ENCODE results near the gene KPNA5. TPM values are rescaled to one million over a fixed set of nuclear protein-coding genes. Genes with fewer than 3 reads are reported as not detected.

Gene KPNA5
- 10 to 100 TPM; 14.4 to 22.3 TPM for total RNA-seq

DNA sequence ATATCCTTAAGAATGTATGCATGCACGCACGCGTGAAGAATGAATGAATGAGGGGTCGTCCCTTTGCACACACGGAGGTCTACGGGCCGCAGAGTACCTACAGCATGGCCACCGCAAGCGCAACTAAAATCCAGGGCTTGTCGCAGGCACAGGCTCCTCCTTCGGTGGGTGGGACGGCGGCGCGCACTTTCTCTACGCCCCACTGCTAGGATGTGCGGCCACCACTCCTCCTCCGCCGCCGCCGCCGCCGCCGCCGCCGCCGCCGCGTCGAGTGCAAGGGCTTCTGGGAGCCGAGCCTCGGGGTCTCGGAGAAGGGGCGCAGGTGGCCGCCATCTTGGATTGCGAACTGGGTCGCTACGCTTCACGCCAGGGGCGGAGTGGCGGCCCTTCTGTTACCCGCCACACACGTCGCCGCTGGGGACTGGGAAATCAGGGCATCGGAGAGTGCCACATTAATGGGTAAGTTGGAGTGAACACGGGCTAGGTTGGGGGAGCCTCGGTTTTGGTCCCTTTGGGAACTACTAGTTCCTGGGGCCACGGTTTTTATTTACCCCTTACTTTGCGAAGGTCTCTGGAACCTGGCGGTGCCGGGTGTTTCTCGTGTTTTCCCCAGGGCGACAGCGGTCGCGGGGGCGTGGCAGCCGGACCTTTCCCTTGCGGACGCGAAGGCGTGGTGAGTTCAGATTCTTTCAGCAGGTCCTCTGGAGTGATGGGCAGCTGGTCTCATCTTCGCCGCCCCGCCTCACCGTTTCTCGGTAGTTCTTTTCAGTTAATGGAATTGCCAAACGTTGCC, at the start of gene KPNA5:
Gene KPNA5 (plus strand): TSS at position 332 of the 793 bp plus-strand sequence. CDS start 124 bp downstream, at position 456.
- TF ChIP-seq POLR2A (IDR thresholded peaks at IDR 0.05) (peak; percentile 81), POLR2AphosphoS5 (IDR thresholded peaks at IDR 0.05) (peak; percentile 84)
- TF ChIP-seq, protein P1, sequence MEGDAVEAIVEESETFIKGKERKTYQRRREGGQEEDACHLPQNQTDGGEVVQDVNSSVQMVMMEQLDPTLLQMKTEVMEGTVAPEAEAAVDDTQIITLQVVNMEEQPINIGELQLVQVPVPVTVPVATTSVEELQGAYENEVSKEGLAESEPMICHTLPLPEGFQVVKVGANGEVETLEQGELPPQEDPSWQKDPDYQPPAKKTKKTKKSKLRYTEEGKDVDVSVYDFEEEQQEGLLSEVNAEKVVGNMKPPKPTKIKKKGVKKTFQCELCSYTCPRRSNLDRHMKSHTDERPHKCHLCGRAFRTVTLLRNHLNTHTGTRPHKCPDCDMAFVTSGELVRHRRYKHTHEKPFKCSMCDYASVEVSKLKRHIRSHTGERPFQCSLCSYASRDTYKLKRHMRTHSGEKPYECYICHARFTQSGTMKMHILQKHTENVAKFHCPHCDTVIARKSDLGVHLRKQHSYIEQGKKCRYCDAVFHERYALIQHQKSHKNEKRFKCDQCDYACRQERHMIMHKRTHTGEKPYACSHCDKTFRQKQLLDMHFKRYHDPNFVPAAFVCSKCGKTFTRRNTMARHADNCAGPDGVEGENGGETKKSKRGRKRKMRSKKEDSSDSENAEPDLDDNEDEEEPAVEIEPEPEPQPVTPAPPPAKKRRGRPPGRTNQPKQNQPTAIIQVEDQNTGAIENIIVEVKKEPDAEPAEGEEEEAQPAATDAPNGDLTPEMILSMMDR (IDR thresholded peaks at IDR 0.05) = peak in 2 of 4 experiments; percentile 16 to 27
- Histone ChIP-seq H3K9me3 (no peaks in the 10 kb centered on the region), H3K27me3 (replicated peaks; ENCODE audit: insufficient read depth) (no peaks in the 10 kb centered on the region), H3K36me3 (no peaks in the 10 kb centered on the region), H3K4me1 (replicated peaks) (peaks cover 3% of the 10 kb centered on the region), H3K4me3 (peak within 1 kb of the TSS; percentile 66 to 67), H3K27ac (peak within 1 kb of the TSS; percentile 90 to 95)
- WGBS = under 1% methylated on average over 67 of the region's 69 CpGs
- intact Hi-C loops (cut with DNase I) = loop anchor here (10.0 kb wide), 1 partner anchor 406 kb away; the partner anchor contains the start of gene TSPYL1
- peak; percentile 88 for DNase-seq (ENCODE audit: low spot score)

DNA sequence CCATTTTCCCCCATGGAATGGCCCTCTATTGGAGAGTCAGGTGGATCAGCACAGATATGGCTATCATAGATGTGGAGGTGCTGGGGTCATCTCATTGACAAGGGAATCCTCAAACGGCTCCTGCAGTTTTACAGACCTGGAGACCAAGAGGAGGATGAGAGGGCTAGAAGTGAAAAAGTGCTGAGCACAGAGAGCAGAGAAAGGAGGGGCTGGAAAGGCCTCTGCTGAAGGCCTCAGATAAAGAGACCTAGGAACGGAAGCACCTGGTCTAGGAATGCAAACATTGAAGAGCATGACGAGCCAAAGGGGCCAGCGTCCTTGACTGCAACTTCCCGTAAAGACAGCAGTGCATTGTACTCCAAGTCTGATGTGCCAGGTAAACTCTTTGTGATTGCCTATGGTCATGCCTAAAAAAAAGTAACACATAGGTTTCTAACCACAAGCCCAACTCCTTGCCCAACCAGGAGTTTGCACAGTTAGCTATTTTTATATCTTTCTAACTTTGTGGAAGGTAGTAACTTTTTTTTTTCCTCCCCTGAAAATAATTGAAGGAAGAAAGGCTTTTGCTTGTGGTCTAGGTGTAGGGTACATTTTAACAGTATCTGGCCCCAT, 49.5 kb upstream of the KPNA5 start:
- H3K27ac ChIP-seq = no peak overlapping the region
- no peaks in the 10 kb centered on the region for H3K36me3 ChIP-seq
- intact Hi-C loops (cut with DNase I) = no loop called here
- TF ChIP-seq POLR2AphosphoS5 (IDR thresholded peaks at IDR 0.05) (peak; percentile 58), POLR2A (IDR thresholded peaks at IDR 0.05) (no peak)
- H3K4me1 ChIP-seq (replicated peaks) = no peaks in the 10 kb centered on the region
- H3K27me3 ChIP-seq (replicated peaks; ENCODE audit: insufficient read depth) = no peaks in the 10 kb centered on the region
- no peaks in the 10 kb centered on the region for H3K9me3 ChIP-seq
- H3K4me3 ChIP-seq = no peak overlapping the region
- 37% methylated on average over 5 of the region's 5 CpGs for WGBS
- DNase-seq (ENCODE audit: low spot score) = peak; percentile 54

- no peaks in the 10 kb centered on the region for H3K9me3 ChIP-seq
- H3K4me3 ChIP-seq = no peak overlapping the region
- H3K36me3 ChIP-seq = no peaks in the 10 kb centered on the region
- TF ChIP-seq POLR2A (IDR thresholded peaks at IDR 0.05) (no peak), POLR2AphosphoS5 (IDR thresholded peaks at IDR 0.05) (no peak)
- TF ChIP-seq, protein P1 (IDR thresholded peaks at IDR 0.05) = no peak
- no peaks in the 10 kb centered on the region for H3K4me1 ChIP-seq (replicated peaks)
- 90% methylated on average over 2 of the region's 2 CpGs for WGBS
- no peak overlapping the region for H3K27ac ChIP-seq
- no peak for DNase-seq (ENCODE audit: low spot score)
- H3K27me3 ChIP-seq (replicated peaks; ENCODE audit: insufficient read depth) = no peaks in the 10 kb centered on the region
- intact Hi-C loops (cut with DNase I) = no loop called here
Observed at GRCh38 chr6:116633685-116634084, 47.3 kb upstream of the KPNA5 start.

DNA sequence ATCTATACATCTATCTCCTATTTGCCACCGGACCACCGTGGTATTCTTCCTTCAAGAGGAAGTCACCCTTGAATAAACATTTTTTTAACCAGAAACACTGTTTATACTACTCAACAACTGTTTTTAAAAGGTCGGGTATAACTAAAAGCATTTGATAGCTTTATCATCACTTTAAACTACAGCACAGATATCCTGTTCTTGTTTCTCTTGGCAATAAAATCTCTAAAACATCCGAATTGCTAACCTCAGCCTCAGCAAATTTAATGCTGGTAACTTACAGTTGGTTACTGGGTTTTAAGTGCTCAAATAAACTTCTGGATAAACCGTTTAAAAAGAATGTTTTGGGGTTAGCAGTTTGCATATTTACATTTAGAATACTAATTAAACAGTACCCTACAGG, 32.9 kb upstream of the KPNA5 start:
- no peak for DNase-seq (ENCODE audit: low spot score)
- Histone ChIP-seq H3K4me1 (replicated peaks) (no peaks in the 10 kb centered on the region), H3K4me3 (no peak overlapping the region), H3K9me3 (no peaks in the 10 kb centered on the region), H3K27me3 (replicated peaks; ENCODE audit: insufficient read depth) (no peaks in the 10 kb centered on the region), H3K36me3 (no peaks in the 10 kb centered on the region), H3K27ac (no peak overlapping the region)
- intact Hi-C loops (cut with DNase I) = no loop called here
- TF ChIP-seq, protein P1 (IDR thresholded peaks at IDR 0.05) = no peak
- TF ChIP-seq POLR2A (IDR thresholded peaks at IDR 0.05) (no peak), POLR2AphosphoS5 (IDR thresholded peaks at IDR 0.05) (no peak)
- 17% methylated on average over 5 of the region's 5 CpGs for WGBS

- TF ChIP-seq, protein P1 (IDR thresholded peaks at IDR 0.05) = no peak
- TF ChIP-seq POLR2AphosphoS5 (IDR thresholded peaks at IDR 0.05) (no peak), POLR2A (IDR thresholded peaks at IDR 0.05) (no peak)
- intact Hi-C loops (cut with DNase I) = no loop called here
- 69% methylated on average over 3 of the region's 3 CpGs for WGBS
- no peak for DNase-seq (ENCODE audit: low spot score)
- Histone ChIP-seq H3K4me3 (no peak overlapping the region), H3K27me3 (replicated peaks; ENCODE audit: insufficient read depth) (no peaks in the 10 kb centered on the region), H3K9me3 (no peaks in the 10 kb centered on the region), H3K36me3 (no peaks in the 10 kb centered on the region), H3K4me1 (replicated peaks) (no peaks in the 10 kb centered on the region), H3K27ac (no peak overlapping the region)
Observed at GRCh38 chr6:116649129-116649528, 31.9 kb upstream of the KPNA5 start.

Data from prostate gland (tissue), 2 donors.